HG03442 (cell line): ENCODE results near the gene STOX2.

Source experiments
- ATAC-seq: cut with Tn5 transposase; IDR thresholded peaks from one replicate; pipeline ENCODE4 v1.9.1; 2021; ENCODE audit warnings: mild to moderate bottlenecking, moderate library complexity; ENCODE audit not compliant: unreplicated experiment

STOX2 gene, protein sequence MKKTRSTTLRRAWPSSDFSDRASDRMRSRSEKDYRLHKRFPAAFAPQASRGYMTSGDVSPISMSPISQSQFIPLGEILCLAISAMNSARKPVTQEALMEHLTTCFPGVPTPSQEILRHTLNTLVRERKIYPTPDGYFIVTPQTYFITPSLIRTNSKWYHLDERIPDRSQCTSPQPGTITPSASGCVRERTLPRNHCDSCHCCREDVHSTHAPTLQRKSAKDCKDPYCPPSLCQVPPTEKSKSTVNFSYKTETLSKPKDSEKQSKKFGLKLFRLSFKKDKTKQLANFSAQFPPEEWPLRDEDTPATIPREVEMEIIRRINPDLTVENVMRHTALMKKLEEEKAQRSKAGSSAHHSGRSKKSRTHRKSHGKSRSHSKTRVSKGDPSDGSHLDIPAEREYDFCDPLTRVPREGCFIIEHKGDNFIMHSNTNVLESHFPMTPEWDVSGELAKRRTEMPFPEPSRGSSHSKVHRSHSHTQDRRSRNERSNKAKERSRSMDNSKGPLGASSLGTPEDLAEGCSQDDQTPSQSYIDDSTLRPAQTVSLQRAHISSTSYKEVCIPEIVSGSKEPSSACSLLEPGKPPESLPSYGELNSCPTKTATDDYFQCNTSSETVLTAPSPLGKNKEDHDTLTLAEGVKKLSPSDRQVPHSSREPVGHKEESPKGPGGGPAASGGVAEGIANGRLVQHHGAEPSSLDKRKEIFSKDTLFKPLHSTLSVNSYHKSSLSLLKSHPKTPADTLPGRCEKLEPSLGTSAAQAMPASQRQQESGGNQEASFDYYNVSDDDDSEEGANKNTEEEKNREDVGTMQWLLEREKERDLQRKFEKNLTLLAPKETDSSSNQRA (N-terminal part only)

DNA sequence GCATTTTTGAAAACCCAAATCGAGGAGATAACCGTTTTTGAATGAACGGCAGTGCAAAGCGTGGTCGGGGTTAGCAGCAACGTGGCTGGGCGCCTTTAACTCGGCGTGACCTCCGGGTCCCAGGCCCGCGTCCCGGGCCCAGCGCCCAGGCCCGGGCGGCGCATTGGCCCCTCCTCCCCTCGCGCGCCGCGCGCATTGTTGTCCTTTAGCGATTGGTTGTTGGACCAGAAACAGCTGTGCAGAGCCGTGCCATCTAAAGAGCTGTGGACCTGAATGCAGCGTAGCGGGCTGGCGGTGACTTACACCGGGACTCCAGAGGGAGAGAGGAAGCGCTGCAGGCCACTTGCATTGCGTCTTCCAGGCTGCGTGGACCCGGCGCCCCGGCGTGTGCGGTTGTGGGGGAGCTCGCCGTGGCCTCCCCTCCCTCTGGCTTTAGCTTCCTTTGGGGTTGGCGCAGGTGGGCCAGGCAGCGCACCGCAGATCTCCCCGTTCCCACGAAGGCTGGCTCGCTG lies at the start of gene STOX2:
Gene STOX2, plus strand, starts transcription at position 227 of the 512 bp plus-strand sequence. CDS start 1,484 bp downstream, outside the sequence.
- ATAC-seq: no peak

GRCh38 chr4:183855323-183856190 lies 49.5 kb upstream of the STOX2 start:
- no peak for ATAC-seq

DNA sequence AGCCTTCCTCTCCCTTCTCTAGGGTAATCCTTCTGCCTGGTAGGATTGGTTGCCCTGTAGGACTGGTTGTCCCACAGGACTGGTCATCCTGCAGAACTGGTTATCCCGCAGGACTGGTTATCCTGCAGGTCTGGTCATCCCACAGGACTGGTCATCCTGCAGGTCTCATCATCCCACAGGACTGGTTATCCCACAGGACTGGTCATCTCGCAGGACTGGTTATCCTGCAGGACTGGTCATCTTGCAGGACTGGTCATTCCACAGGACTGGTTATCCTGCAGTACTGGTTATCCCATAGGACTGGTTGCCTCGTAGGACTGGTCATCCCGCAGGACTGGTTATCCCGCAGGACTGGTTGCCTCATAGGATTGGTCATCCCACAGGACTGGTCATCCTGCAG lies 48.1 kb upstream of the STOX2 start:
- ATAC-seq: no peak

- ATAC-seq: no peak
These were observed 47.0 kb upstream of the STOX2 start for GRCh38 chr4:183858011-183858615.

DNA sequence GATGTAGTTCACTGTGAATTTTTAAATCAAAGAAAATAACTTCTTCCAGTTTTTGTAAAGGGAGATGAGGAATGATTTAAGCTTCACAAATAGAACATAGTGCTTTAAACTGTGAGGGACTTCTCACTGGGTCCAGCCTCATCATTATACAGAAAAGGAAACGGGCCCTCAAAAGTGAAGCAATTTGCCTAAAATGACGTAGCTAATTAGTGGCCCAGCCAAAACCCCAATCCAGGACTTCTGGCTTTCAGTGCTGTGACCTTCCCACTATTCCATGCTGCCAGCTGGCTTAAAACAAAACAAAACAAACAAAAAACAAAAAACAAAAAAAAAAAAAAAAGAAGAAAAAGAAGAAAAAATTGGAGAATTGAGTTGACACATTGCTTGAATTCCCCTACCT lies 45.0 kb upstream of the STOX2 start:
- ATAC-seq: no peak

- no peak for ATAC-seq
These were observed 44.4 kb upstream of the STOX2 start for GRCh38 chr4:183860731-183861130.

GRCh38 chr4:183861426-183861825 lies 43.7 kb upstream of the STOX2 start:
- ATAC-seq: no peak

GRCh38 chr4:183863155-183863825 lies 41.8 kb upstream of the STOX2 start:
- no peak for ATAC-seq

DNA sequence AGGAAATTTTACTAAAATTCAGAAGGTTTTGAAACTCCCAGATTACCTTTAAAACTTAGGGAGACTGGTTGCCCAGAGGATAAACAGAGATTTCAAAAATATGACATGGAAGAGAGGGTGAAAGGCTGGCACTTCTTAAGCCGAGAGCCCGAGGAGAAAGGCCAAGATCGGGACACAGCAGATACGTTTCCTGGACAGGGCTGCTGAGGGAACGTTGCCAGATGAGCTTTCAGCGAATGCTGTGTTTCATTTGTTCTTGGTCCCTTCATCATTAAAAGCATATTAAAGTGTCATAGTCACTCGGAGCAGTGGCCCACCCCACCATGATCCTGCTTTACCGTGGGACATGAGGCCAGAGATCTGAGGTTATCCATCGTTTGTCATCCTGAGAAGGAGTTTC lies 37.9 kb upstream of the STOX2 start:
- ATAC-seq: no peak

DNA sequence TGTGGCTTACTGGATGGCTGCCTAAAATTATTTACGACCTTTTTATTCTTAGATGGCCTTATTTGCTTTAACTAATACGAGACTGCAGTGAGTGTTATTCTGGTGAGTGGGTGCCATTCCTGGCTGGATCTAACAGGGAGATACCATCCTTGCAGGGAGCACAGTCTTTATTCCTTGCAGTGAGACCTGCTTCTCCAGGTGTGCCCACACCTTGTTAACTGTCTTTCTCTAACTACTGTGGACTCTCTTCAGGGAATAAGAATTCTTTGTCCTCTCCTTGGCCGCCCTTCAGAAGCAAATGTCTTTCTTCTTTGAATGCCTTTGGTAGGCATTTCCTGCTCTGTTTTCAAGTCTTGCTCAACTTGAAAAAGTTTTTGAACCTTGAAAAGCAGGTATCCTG lies 34.1 kb upstream of the STOX2 start:
- no peak for ATAC-seq

GRCh38 chr4:183871581-183871980 lies 33.5 kb upstream of the STOX2 start:
- ATAC-seq: no peak

DNA sequence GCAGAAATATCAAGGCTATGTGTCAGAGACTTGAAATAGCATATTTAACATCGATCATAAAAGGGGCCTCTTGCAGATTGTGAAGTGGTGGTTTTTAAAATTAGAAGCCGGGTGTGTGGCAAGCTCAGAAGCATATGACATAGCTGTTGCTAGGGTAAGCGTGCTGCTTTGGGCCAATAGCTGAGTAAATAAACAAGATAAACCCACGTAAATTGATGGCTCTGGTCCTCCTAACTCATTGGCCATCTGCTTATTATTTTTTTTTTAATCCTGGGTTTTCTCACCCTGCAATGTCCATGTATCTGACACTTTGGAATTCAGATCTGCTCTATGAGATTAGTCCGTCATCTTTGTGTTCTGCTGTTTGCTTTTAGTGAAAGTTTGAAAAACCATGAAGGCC lies 32.6 kb upstream of the STOX2 start:
- no peak for ATAC-seq

DNA sequence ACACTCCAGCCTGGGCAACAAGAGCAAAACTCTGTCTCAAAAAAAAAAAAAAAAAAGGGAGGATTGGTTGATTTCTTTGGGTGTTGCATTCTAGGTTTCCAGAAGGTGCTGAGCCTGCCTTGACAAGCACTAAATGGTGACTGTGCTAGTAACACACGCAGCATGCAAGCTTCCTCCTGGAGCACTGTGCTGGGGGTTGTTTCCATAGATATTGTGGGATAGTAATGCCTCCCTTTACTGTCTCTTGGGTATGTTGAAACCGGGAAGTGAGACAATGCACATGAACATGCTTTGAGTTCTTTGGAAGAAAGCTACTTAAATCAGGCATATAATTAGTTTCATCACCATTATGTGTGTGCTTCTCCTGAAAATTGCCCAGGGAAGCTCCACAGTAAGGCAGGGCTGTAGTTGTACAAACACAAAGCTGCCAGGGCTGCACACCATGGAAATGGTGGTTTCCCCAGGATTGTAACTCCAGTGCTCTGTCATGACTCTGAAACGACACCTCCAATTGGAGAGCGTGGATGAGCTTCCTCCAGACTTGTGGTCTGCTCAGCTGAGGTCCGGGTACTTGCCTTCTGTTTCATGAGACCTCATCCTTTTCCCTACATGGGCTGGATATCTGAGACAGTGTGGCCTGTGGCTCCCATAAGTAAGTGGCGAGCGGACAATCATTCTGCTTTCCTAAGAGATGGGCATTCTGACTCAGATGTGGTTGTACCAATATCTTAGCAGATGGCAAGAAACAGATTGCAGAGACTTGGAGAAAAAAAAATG lies 31.5 kb upstream of the STOX2 start:
- no peak for ATAC-seq

GRCh38 chr4:183875251-183875825 lies 29.8 kb upstream of the STOX2 start:
- no peak for ATAC-seq

DNA sequence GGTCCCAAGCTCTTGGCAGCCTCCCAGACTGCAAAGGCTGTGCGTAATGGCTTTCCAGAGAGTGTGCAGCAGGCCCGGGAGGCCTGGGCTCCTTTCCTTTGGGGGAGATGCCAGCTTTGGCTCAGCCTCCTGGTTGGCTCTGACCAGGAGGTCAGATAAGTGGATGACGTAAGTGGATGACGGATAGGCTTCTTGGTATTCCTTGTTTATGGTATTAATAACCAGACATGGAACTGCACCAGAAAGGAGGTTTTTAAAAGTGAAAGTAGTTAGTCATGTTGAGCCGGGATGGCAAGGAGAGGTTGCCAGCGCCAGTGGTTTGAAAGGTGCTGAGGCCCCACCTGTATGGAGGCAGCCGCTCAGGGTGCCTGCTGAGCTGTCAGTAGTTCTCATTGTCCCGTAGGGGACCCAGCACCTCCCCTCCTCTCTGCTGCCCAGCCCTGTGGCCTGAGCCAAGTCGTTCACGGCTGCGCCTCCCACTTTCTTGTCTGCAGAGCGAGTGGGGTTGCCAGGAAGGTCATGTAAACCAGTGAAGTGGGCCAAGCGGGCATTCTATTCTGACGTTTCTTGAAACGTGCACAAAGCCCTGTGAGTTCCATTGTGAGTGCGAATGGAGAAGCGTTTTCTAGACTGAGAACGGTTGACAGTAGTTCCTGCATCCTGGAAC lies 28.7 kb upstream of the STOX2 start:
- no peak for ATAC-seq

GRCh38 chr4:183878251-183878970 lies 26.7 kb upstream of the STOX2 start:
- ATAC-seq: no peak

GRCh38 chr4:183885205-183885720 lies 19.8 kb upstream of the STOX2 start:
- no peak for ATAC-seq
